HepG2 (cell line): ENCODE data around the gene JPH4. TPM values are rescaled to one million over a fixed set of nuclear protein-coding genes. Genes with fewer than 3 reads are reported as not detected.

Experiments
- CHCHD3 ChIP-seq: sonication (generic); formaldehyde crosslinking; IDR thresholded peaks from 2 replicates; pipeline ENCODE4 v1.8.0; 2022; ENCODE audit warnings: mild to moderate bottlenecking, missing genetic modification reagents, moderate library complexity
- FOXO1 ChIP-seq: sonication (generic); formaldehyde crosslinking; IDR thresholded peaks from 2 replicates; pipeline ENCODE4 v1.4.0; 2020; ENCODE audit warnings: missing genetic modification reagents
- IKZF4 ChIP-seq: sonication (generic); formaldehyde crosslinking; IDR thresholded peaks from 2 replicates; pipeline ENCODE4 v1.5.1; 2020; ENCODE audit warnings: borderline replicate concordance, mild to moderate bottlenecking, low read depth, missing genetic modification reagents; ENCODE audit errors: not compliant biosample characterization
- JUND ChIP-seq: sonication (generic); formaldehyde crosslinking; IDR thresholded peaks from 2 replicates; pipeline ENCODE4 v1.8.0; 2022; ENCODE audit warnings: mild to moderate bottlenecking, missing genetic modification reagents
- KDM6A ChIP-seq: IDR thresholded peaks from 2 replicates; pipeline ENCODE4 v1.6.1; 2016; ENCODE audit warnings: low read depth
- MTERF4 ChIP-seq: sonication (generic); formaldehyde crosslinking; IDR thresholded peaks from 2 replicates; pipeline ENCODE4 v1.8.0; 2023; ENCODE audit warnings: mild to moderate bottlenecking, missing genetic modification reagents
- NFE2 ChIP-seq: sonication (generic); formaldehyde crosslinking; IDR thresholded peaks from 2 replicates; pipeline ENCODE4 v1.4.0; 2020; ENCODE audit warnings: missing genetic modification reagents
- PAX8 ChIP-seq: sonication (generic); formaldehyde crosslinking; IDR thresholded peaks from 2 replicates; pipeline ENCODE4 v1.8.0; 2022; ENCODE audit warnings: mild to moderate bottlenecking, missing genetic modification reagents, borderline replicate concordance
- RBFOX2 ChIP-seq: fragments of 200-400 bp; formaldehyde crosslinking; IDR thresholded peaks from 2 replicates; pipeline ENCODE4 v1.6.1; 2017; ENCODE audit warnings: low read depth, mild to moderate bottlenecking, low read length
- SOX5 ChIP-seq: IDR thresholded peaks from 2 replicates; pipeline ENCODE4 v1.6.1; 2016; ENCODE audit warnings: borderline replicate concordance
- SYNCRIP ChIP-seq: fragments of 200-400 bp; formaldehyde crosslinking; IDR thresholded peaks from 2 replicates; pipeline ENCODE4 v1.6.1; 2018; ENCODE audit warnings: mild to moderate bottlenecking, low read depth, low read length; ENCODE audit not compliant: insufficient read depth
- TP53 ChIP-seq: sonication (generic); formaldehyde crosslinking; conservative IDR thresholded peaks from 2 replicates; pipeline ENCODE4 v1.4.0; 2020; ENCODE audit warnings: missing genetic modification reagents
- ZBTB20 ChIP-seq: sonication (generic); formaldehyde crosslinking; IDR thresholded peaks from 2 replicates; pipeline ENCODE4 v1.8.1; 2023; ENCODE audit warnings: missing genetic modification reagents, low read depth, mild to moderate bottlenecking, borderline replicate concordance
- ZFP36L1 ChIP-seq: sonication (generic); formaldehyde crosslinking; IDR thresholded peaks from 2 replicates; pipeline ENCODE4 v1.8.0; 2022; ENCODE audit warnings: mild to moderate bottlenecking, missing genetic modification reagents, moderate library complexity
- ZNF343 ChIP-seq: sonication (generic); formaldehyde crosslinking; IDR thresholded peaks from 2 replicates; pipeline ENCODE4 v1.4.0; 2020; ENCODE audit warnings: mild to moderate bottlenecking, missing genetic modification reagents
- ZNF646 ChIP-seq: sonication (generic); formaldehyde crosslinking; IDR thresholded peaks from 2 replicates; pipeline ENCODE4 v1.9.0; 2021; ENCODE audit warnings: mild to moderate bottlenecking, missing genetic modification reagents
- ZNF773 ChIP-seq: sonication (generic); formaldehyde crosslinking; IDR thresholded peaks from 2 replicates; pipeline ENCODE4 v1.4.0; 2020; ENCODE audit warnings: missing genetic modification reagents, borderline replicate concordance
- ZNF781 ChIP-seq: sonication (generic); formaldehyde crosslinking; IDR thresholded peaks from 2 replicates; pipeline ENCODE4 v1.5.1; 2020; ENCODE audit warnings: borderline replicate concordance, mild to moderate bottlenecking, missing genetic modification reagents; ENCODE audit errors: not compliant biosample characterization
- polyA plus RNA-seq, 8 experiments: library from polyadenylated mRNA; depleted of rRNA in 3 of 8; stranded (reverse) in 7 of 8; unstranded in 1 of 8; fragments of >200 nt; fragmentation: Illumina TruSeq in 4 of 8; extraction: Trizol in 4 of 8; gene quantifications; 2 replicates each; pipeline versions ENCODE4 v1.2.1 to v1.2.3, GENCODE V29; 2011 to 2016; ENCODE audit warnings: low read depth in 4 of 8, missing spikeins in 1 of 8, mixed read lengths in 1 of 8; ENCODE audit not compliant: insufficient read depth in 1 of 8
- total RNA-seq, 5 experiments: library from RNA; depleted of rRNA; stranded (reverse); fragments of >200 nt; fragmentation: Illumina TruSeq; extraction: Trizol; gene quantifications; 2 replicates each; pipeline ENCODE4 v1.2.3, GENCODE V29; 2016; ENCODE audit warnings: low read depth in 1 of 5
- TF ChIP-seq, protein P1 (sequence below): sonication (generic); formaldehyde crosslinking; IDR thresholded peaks from 2 replicates; pipeline ENCODE4 v1.8.1; 2023; ENCODE audit warnings: missing genetic modification reagents, inconsistent platforms, borderline replicate concordance
- TF ChIP-seq, protein P2 (sequence below): IDR thresholded peaks from 2 replicates; pipeline ENCODE4 v1.6.1; 2016; ENCODE audit warnings: low read depth, borderline replicate concordance

Gene JPH4
- total and polyA plus RNA-seq, 2 of the 13 experiments (the other 11 are each of a cell fraction or from before 2014, with no cell fraction given), result 0.08 to 0.22 TPM

DNA sequence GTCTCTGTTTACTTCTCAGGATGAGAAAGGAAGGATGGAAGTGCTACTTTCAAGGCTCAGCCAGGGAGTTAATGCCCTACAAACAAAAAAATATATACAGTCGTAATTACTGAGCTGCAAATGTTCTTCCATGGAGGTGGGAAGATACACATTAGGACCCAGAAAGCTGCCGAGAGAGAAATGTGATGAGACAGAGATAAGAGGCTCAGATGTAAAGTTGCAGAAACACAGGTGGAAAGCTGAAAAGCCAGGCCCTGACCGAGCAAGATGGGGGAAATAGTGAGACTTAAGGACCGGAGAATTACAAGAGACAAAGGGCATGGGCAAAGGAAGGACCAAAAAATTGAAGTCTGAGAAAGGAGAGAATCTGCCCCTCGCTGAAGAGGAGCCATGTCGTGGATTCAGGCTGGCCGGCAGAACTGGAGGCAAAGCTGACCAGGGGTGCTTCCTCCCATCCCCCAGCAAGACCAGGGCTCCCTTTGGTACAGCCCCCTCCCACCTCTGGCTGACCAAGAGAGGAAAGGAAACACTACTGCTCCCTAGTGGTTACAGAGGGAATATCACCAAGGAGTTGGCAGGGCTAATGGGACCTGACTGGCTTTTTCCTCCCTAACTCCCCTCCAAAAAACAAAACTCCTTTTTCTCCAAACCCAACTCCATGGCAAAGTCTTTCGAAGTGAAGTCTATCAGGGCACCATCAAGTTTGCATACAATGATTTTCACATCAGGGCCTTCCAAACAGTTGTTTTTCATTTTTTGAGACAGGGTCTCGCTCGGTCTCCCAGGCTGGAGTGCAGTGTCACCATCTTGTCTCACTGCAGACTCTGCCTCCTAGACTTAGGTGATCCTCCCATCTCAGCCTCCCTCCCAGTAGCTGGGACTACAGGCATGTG, 39.1 kb downstream of the JPH4 start (continued):
- TF ChIP-seq ZNF646 (CRISPR knock-in tag) (no peak), MTERF4 (CRISPR knock-in tag) (no peak), ZFP36L1 (CRISPR knock-in tag) (no peak), TP53 (CRISPR knock-in tag) (no peak), FOXO1 (CRISPR knock-in tag) (no peak), SYNCRIP (no peak), IKZF4 (no peak), SOX5 (CRISPR knock-in tag) (no peak), PAX8 (CRISPR knock-in tag) (no peak), ZNF343 (CRISPR knock-in tag) (no peak), ZNF781 (no peak), RBFOX2 (no peak), ZBTB20 (CRISPR knock-in tag) (no peak), CHCHD3 (CRISPR knock-in tag) (peak; percentile 53; the same call in 1 of the 2 replicates), JUND (CRISPR knock-in tag) (no peak), NFE2 (CRISPR knock-in tag) (no peak), ZNF773 (CRISPR knock-in tag) (no peak), KDM6A (CRISPR knock-in tag) (0 out of 2 replicates have a peak, but pooled peaks have one; percentile 10)
- TF ChIP-seq, protein P1, sequence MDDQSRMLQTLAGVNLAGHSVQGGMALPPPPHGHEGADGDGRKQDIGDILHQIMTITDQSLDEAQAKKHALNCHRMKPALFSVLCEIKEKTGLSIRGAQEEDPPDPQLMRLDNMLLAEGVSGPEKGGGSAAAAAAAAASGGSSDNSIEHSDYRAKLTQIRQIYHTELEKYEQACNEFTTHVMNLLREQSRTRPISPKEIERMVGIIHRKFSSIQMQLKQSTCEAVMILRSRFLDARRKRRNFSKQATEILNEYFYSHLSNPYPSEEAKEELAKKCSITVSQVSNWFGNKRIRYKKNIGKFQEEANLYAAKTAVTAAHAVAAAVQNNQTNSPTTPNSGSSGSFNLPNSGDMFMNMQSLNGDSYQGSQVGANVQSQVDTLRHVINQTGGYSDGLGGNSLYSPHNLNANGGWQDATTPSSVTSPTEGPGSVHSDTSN (CRISPR knock-in tag), result no peak
- TF ChIP-seq, protein P2, sequence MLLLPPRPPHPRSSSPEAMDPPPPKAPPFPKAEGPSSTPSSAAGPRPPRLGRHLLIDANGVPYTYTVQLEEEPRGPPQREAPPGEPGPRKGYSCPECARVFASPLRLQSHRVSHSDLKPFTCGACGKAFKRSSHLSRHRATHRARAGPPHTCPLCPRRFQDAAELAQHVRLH (CRISPR knock-in tag), result no peak
